GM23248 (cell line): Measurements from ENCODE around the gene KDM4B. TPM values are rescaled to one million over a fixed set of nuclear protein-coding genes. Genes with fewer than 3 reads are reported as not detected.

ENCODE experiments used
- DNase-seq: peaks from one replicate; pipeline ENCODE4 v3.0.0-alpha.2; 2015
- H2AFZ ChIP-seq: fragments of 200-600 bp; sonication (generic); 2 replicates; pipeline ENCODE4 v1.6.1; 2016; ENCODE audit warnings: antibody characterized with exemption
- H3F3A ChIP-seq: fragments of 200-600 bp; sonication (generic); 2 replicates; pipeline ENCODE4 v1.6.1; 2016; ENCODE audit warnings: mild to moderate bottlenecking, antibody characterized with exemption, mixed run types; ENCODE audit not compliant: insufficient read depth
- H3K27ac ChIP-seq: fragments of 200-600 bp; sonication (generic); 2 replicates; pipeline ENCODE4 v1.5.1; 2016; ENCODE audit warnings: mild to moderate bottlenecking
- H3K27me3 ChIP-seq: fragments of 200-600 bp; sonication (generic); replicated peaks from 2 replicates; pipeline ENCODE4 v1.6.1; 2016; ENCODE audit warnings: mild to moderate bottlenecking; ENCODE audit not compliant: insufficient read depth
- H3K36me3 ChIP-seq: fragments of 200-600 bp; sonication (generic); 2 replicates; pipeline ENCODE4 v1.6.1; 2016; ENCODE audit warnings: low read depth, mild to moderate bottlenecking
- H3K4me1 ChIP-seq: fragments of 200-600 bp; sonication (generic); 2 replicates; pipeline ENCODE4 v1.6.1; 2016; ENCODE audit warnings: mild to moderate bottlenecking; ENCODE audit not compliant: insufficient read depth
- H3K4me2 ChIP-seq: fragments of 200-600 bp; sonication (generic); one replicate; pipeline ENCODE4 v1.6.1; 2016; ENCODE audit warnings: mild to moderate bottlenecking; ENCODE audit not compliant: unreplicated experiment
- H3K4me3 ChIP-seq: fragments of 200-600 bp; sonication (generic); 2 replicates; pipeline ENCODE4 v1.5.1; 2016; ENCODE audit warnings: mild to moderate bottlenecking
- H3K79me2 ChIP-seq: fragments of 200-600 bp; sonication (generic); 2 replicates; pipeline ENCODE4 v1.6.1; 2016; ENCODE audit warnings: mild to moderate bottlenecking; ENCODE audit not compliant: insufficient read depth
- H3K9ac ChIP-seq: fragments of 200-600 bp; sonication (generic); 2 replicates; pipeline ENCODE4 v1.6.1; 2016; ENCODE audit warnings: mild to moderate bottlenecking
- H3K9me2 ChIP-seq: fragments of 200-600 bp; sonication (generic); 2 replicates; pipeline ENCODE4 v1.6.1; 2016; ENCODE audit warnings: mixed run types, mild to moderate bottlenecking, moderate library complexity; ENCODE audit not compliant: insufficient read depth
- H3K9me3 ChIP-seq: fragments of 200-600 bp; sonication (generic); one replicate; pipeline ENCODE4 v1.6.1; 2017; ENCODE audit warnings: low read depth
- H4K20me1 ChIP-seq: fragments of 200-600 bp; sonication (generic); 2 replicates; pipeline ENCODE4 v1.6.0; 2016; ENCODE audit not compliant: insufficient read depth
- EZH2 ChIP-seq: fragments of 200-600 bp; sonication (generic); IDR thresholded peaks from 2 replicates; pipeline ENCODE4 v1.6.1; 2018; ENCODE audit warnings: antibody characterized with exemption, mild to moderate bottlenecking; ENCODE audit not compliant: insufficient read depth, poor library complexity, severe bottlenecking
- EZH2phosphoT487 ChIP-seq: fragments of 200-600 bp; sonication (generic); IDR thresholded peaks from 2 replicates; pipeline ENCODE4 v1.6.1; 2018; ENCODE audit warnings: antibody characterized with exemption, moderate library complexity, mild to moderate bottlenecking, low read depth; ENCODE audit not compliant: insufficient read depth
- WGBS, 2 experiments: methylation state at CpG; one replicate each; pipeline ENCODE4 v1.1.6; 2015 to 2017; ENCODE audit warnings: low lambda C conversion rate in 2 of 2, low coverage in 1 of 2; ENCODE audit errors: missing lambda C conversion rate in 2 of 2; 5-methylcytosine and 5-hydroxymethylcytosine counted together
- in situ Hi-C: fragments of 300-500 bp; cut with MboI; formaldehyde crosslinking; loops from 2 replicates; pipeline ENCODE4 v1.15.0; 2020
- polyA plus RNA-seq: library from polyadenylated mRNA; unstranded; fragments of >200 nt; fragmentation: Nextera tagmentation; extraction: Ambion mirVana; gene quantifications from 2 replicates; pipeline ENCODE4 v1.2.1, GENCODE V29; 2016
- total RNA-seq: library from RNA; depleted of rRNA; stranded (reverse); fragments of >200 nt; shearing (Covaris generic); gene quantifications from 2 replicates; pipeline ENCODE4 v1.2.3, GENCODE V29; 2014

The KDM4B gene
- total and polyA plus RNA-seq, 2 experiments from 2014 or later = 14.8 to 28.7 TPM

DNA sequence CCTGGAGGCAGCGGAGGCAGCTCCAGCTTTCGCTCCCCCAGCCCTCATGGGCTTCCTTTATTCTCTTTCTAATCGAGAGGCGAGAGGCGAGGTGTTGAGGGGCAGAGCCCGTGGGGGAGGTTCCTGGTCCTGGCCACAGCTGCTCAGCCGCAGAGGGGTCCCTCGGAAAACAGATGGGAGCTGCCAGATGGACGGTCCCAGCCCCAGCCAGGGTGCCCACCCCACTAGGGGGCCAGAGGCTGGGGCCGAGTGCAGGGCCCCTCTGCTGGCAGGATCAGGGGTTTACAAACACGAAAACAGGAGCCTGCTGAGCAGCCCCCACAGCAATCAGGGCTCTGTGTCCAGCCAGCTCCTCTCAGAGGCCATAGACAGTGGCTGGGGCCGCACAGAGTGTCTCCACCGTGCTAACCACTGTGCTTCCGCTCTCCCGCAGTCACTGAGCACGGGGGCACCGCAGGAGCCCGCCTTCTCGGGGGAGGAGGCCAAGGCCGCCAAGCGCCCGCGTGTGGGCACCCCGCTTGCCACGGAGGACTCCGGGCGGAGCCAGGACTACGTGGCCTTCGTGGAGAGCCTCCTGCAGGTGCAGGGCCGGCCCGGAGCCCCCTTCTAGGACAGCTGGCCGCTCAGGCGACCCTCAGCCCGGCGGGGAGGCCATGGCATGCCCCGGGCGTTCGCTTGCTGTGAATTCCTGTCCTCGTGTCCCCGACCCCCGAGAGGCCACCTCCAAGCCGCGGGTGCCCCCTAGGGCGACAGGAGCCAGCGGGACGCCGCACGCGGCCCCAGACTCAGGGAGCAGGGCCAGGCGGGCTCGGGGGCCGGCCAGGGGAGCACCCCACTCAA lies 182.2 kb downstream of the KDM4B start:
- Histone ChIP-seq H3K9me2 (no peaks in the 10 kb centered on the region), H2AFZ (no peak overlapping the region), H3K4me3 (no peak overlapping the region), H3K9ac (no peak overlapping the region), H3K4me2 (no peak overlapping the region), H3K36me3 (peaks cover 4% of the 10 kb centered on the region; the same call in 1 of the 2 replicates), H4K20me1 (no peaks in the 10 kb centered on the region), H3K9me3 (no peaks in the 10 kb centered on the region), H3K79me2 (no peaks in the 10 kb centered on the region), H3F3A (peaks cover 17% of the 10 kb centered on the region), H3K4me1 (peaks cover 29% of the 10 kb centered on the region), H3K27me3 (no peaks in the 10 kb centered on the region), H3K27ac (no peak overlapping the region)
- WGBS, 2 experiments = 90 to 92% methylated on average over 45 to 50 of the region's 52 CpGs
- in situ Hi-C loops = no loop called here
- DNase-seq = no peak
- TF ChIP-seq EZH2 = no peak
- no peak for TF ChIP-seq EZH2phosphoT487

DNA sequence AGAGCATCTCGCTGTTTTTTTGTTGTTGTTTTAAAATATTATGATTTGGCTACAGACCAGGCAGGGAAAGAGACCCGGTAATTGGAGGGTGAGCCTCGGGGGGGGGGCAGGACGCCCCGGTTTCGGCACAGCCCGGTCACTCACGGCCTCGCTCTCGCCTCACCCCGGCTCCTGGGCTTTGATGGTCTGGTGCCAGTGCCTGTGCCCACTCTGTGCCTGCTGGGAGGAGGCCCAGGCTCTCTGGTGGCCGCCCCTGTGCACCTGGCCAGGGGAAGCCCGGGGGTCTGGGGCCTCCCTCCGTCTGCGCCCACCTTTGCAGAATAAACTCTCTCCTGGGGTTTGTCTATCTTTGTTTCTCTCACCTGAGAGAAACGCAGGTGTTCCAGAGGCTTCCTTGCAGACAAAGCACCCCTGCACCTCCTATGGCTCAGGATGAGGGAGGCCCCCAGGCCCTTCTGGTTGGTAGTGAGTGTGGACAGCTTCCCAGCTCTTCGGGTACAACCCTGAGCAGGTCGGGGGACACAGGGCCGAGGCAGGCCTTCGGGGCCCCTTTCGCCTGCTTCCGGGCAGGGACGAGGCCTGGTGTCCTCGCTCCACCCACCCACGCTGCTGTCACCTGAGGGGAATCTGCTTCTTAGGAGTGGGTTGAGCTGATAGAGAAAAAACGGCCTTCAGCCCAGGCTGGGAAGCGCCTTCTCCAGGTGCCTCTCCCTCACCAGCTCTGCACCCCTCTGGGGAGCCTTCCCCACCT lies 183.3 kb downstream of the KDM4B start:
- H3K9ac ChIP-seq = no peak overlapping the region
- H3K9me3 ChIP-seq = no peaks in the 10 kb centered on the region
- H3K27me3 ChIP-seq = no peaks in the 10 kb centered on the region
- H3K79me2 ChIP-seq = no peaks in the 10 kb centered on the region
- no peak overlapping the region for H3K4me2 ChIP-seq
- no peaks in the 10 kb centered on the region; the same call in 1 of the 2 replicates for H3K36me3 ChIP-seq
- no peaks in the 10 kb centered on the region for H4K20me1 ChIP-seq
- 87 to 90% methylated on average over 26 to 27 of the region's 27 CpGs for WGBS, 2 experiments
- no peak overlapping the region for H2AFZ ChIP-seq
- no peak for TF ChIP-seq EZH2phosphoT487
- no peak for TF ChIP-seq EZH2
- DNase-seq = no peak
- H3K27ac ChIP-seq = no peak overlapping the region
- H3K4me3 ChIP-seq = no peak overlapping the region
- H3K9me2 ChIP-seq = no peaks in the 10 kb centered on the region
- in situ Hi-C loops = no loop called here
- peaks cover 12% of the 10 kb centered on the region for H3F3A ChIP-seq
- peaks cover 32% of the 10 kb centered on the region for H3K4me1 ChIP-seq

DNA sequence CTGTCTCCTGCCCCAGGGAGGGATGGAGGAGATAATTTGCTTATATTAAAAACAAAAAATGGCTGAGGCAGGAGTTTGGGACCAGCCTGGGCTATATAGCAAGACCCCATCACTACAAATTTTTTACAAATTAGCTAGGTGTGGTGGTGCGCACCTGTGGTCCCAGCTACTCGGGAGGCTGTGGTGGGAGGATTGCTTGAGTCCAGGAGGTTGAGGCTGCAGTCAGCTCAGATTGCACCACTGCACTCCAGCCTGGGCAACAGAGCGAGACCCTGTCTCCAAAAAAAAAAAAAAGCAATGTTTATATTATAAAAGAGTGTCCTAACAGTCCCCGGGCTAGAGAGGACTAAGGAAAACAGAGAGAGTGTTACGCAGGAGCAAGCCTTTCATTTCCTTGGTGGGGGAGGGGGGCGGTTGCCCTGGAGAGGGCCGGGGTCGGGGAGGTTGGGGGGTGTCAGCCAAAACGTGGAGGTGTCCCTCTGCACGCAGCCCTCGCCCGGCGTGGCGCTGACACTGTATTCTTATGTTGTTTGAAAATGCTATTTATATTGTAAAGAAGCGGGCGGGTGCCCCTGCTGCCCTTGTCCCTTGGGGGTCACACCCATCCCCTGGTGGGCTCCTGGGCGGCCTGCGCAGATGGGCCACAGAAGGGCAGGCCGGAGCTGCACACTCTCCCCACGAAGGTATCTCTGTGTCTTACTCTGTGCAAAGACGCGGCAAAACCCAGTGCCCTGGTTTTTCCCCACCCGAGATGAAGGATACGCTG lies 184.0 kb downstream of the KDM4B start:
- H2AFZ ChIP-seq = no peak overlapping the region
- 0 out of 2 replicates have a peak, but pooled peaks cover 8% of the 10 kb centered on the region for H3F3A ChIP-seq
- H3K4me1 ChIP-seq = peaks cover 26% of the 10 kb centered on the region
- H4K20me1 ChIP-seq = no peaks in the 10 kb centered on the region
- H3K9ac ChIP-seq = no peak overlapping the region
- H3K9me2 ChIP-seq = no peaks in the 10 kb centered on the region
- H3K36me3 ChIP-seq = no peaks in the 10 kb centered on the region; the same call in 1 of the 2 replicates
- no peak for DNase-seq
- in situ Hi-C loops = no loop called here
- H3K79me2 ChIP-seq = no peaks in the 10 kb centered on the region
- no peaks in the 10 kb centered on the region for H3K27me3 ChIP-seq
- no peak overlapping the region for H3K27ac ChIP-seq
- 88 to 89% methylated on average over 17 to 24 of the region's 24 CpGs for WGBS, 2 experiments
- H3K4me3 ChIP-seq = no peak overlapping the region
- TF ChIP-seq EZH2 (no peak), EZH2phosphoT487 (no peak)
- H3K9me3 ChIP-seq = no peaks in the 10 kb centered on the region
- no peak overlapping the region for H3K4me2 ChIP-seq

DNA sequence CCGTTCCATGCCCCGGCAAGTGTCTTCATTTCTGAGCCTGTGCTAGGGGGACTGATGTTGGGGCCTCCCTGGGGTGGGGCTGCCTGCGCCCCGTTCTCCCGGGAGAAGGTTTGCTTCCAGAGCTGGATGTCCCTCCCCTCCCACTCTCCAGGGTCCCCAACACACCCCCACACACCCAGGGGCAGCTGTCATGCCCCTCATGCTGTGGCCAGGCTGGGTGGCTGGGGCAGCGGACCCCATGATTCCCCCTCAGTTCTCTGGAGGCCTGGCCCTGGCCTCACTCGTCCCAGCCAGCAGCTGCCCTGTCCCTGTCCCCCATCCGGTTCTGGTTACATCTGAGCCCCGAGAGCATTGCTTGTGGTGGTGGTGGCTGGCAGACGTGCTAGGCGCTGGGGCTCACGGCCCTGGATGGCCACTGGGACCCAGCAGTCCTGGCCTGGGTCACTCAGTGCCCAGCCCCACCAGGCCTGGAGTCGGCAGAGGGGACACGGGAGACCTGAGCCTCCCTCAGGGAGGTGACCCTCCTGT lies 184.8 kb downstream of the KDM4B start:
- no peaks in the 10 kb centered on the region for H3K27me3 ChIP-seq
- 0 out of 2 replicates have a peak, but pooled peaks cover 6% of the 10 kb centered on the region for H3F3A ChIP-seq
- WGBS, 2 experiments = 89 to 92% methylated on average over 12 to 14 of the region's 14 CpGs
- no peak for DNase-seq
- H3K36me3 ChIP-seq = no peaks in the 10 kb centered on the region; the same call in 1 of the 2 replicates
- no peaks in the 10 kb centered on the region for H3K9me2 ChIP-seq
- no peak overlapping the region for H3K9ac ChIP-seq
- no peak overlapping the region for H3K4me3 ChIP-seq
- H3K4me1 ChIP-seq = peaks cover 20% of the 10 kb centered on the region
- TF ChIP-seq EZH2 = no peak
- TF ChIP-seq EZH2phosphoT487 = no peak
- no peaks in the 10 kb centered on the region for H3K9me3 ChIP-seq
- in situ Hi-C loops = no loop called here
- no peak overlapping the region for H3K4me2 ChIP-seq
- no peaks in the 10 kb centered on the region for H3K79me2 ChIP-seq
- H2AFZ ChIP-seq = no peak overlapping the region
- no peaks in the 10 kb centered on the region for H4K20me1 ChIP-seq
- no peak overlapping the region for H3K27ac ChIP-seq
